HepG2 (cell line): ENCODE results near the gene PLEKHD1. TPM values are rescaled to one million over a fixed set of nuclear protein-coding genes. Genes with fewer than 3 reads are reported as not detected.

Experiments
- CHD2 ChIP-seq: IDR thresholded peaks from 2 replicates; pipeline ENCODE4 v1.6.1; 2011; ENCODE audit warnings: low read depth, low read length, improper control_type of control experiment
- HNRNPLL ChIP-seq: fragments of 200-400 bp; formaldehyde crosslinking; IDR thresholded peaks from 2 replicates; pipeline ENCODE4 v1.6.1; 2017; ENCODE audit warnings: mild to moderate bottlenecking, low read depth, low read length; ENCODE audit not compliant: poor library complexity, severe bottlenecking
- RNF2 ChIP-seq: fragments of 450-650 bp; conservative IDR thresholded peaks from 2 replicates; pipeline ENCODE4 v1.6.1; 2016; ENCODE audit warnings: low read depth
- THAP11 ChIP-seq: IDR thresholded peaks from 2 replicates; pipeline ENCODE4 v1.6.1; 2016; ENCODE audit warnings: missing biosample characterization, missing genetic modification reagents
- TMF1 ChIP-seq: sonication (generic); formaldehyde crosslinking; IDR thresholded peaks from 2 replicates; pipeline ENCODE4 v1.8.1; 2022; ENCODE audit warnings: low read depth, missing genetic modification reagents
- ZNF263 ChIP-seq: sonication (generic); formaldehyde crosslinking; IDR thresholded peaks from 2 replicates; pipeline ENCODE4 v1.4.0; 2020; ENCODE audit warnings: missing genetic modification reagents
- ZNF441 ChIP-seq: sonication (generic); formaldehyde crosslinking; IDR thresholded peaks from 2 replicates; pipeline ENCODE4 v1.7.0; 2021; ENCODE audit warnings: missing genetic modification reagents, borderline replicate concordance
- polyA plus RNA-seq, 8 experiments: library from polyadenylated mRNA; depleted of rRNA in 3 of 8; stranded (reverse) in 7 of 8; unstranded in 1 of 8; fragments of >200 nt; fragmentation: Illumina TruSeq in 4 of 8; extraction: Trizol in 4 of 8; gene quantifications; 2 replicates each; pipeline versions ENCODE4 v1.2.1 to v1.2.3, GENCODE V29; 2011 to 2016; ENCODE audit warnings: low read depth in 4 of 8, missing spikeins in 1 of 8, mixed read lengths in 1 of 8; ENCODE audit not compliant: insufficient read depth in 1 of 8
- total RNA-seq, 5 experiments: library from RNA; depleted of rRNA; stranded (reverse); fragments of >200 nt; fragmentation: Illumina TruSeq; extraction: Trizol; gene quantifications; 2 replicates each; pipeline ENCODE4 v1.2.3, GENCODE V29; 2016; ENCODE audit warnings: low read depth in 1 of 5
- TF ChIP-seq, protein P1 (sequence below): sonication (generic); formaldehyde crosslinking; IDR thresholded peaks from 2 replicates; pipeline ENCODE4 v1.5.0; 2020; ENCODE audit warnings: mild to moderate bottlenecking, missing genetic modification reagents, moderate library complexity
- TF ChIP-seq, protein P2 (sequence below): sonication (generic); formaldehyde crosslinking; IDR thresholded peaks from 2 replicates; pipeline ENCODE4 v1.8.1; 2023; ENCODE audit warnings: mild to moderate bottlenecking, moderate library complexity, missing genetic modification reagents
- TF ChIP-seq, protein P3 (sequence below): IDR thresholded peaks from 2 replicates; pipeline ENCODE4 v1.6.1; 2012; ENCODE audit warnings: inconsistent platforms
- TF ChIP-seq, protein P4 (sequence below): sonication (generic); formaldehyde crosslinking; IDR thresholded peaks from 2 replicates; pipeline ENCODE4 v1.4.0; 2020; ENCODE audit warnings: mild to moderate bottlenecking, missing genetic modification reagents

Gene PLEKHD1
- total and polyA plus RNA-seq, 2 of the 13 experiments (the other 11 are each of a cell fraction or from before 2014, with no cell fraction given) = 0.01 TPM; not detected in 1

DNA sequence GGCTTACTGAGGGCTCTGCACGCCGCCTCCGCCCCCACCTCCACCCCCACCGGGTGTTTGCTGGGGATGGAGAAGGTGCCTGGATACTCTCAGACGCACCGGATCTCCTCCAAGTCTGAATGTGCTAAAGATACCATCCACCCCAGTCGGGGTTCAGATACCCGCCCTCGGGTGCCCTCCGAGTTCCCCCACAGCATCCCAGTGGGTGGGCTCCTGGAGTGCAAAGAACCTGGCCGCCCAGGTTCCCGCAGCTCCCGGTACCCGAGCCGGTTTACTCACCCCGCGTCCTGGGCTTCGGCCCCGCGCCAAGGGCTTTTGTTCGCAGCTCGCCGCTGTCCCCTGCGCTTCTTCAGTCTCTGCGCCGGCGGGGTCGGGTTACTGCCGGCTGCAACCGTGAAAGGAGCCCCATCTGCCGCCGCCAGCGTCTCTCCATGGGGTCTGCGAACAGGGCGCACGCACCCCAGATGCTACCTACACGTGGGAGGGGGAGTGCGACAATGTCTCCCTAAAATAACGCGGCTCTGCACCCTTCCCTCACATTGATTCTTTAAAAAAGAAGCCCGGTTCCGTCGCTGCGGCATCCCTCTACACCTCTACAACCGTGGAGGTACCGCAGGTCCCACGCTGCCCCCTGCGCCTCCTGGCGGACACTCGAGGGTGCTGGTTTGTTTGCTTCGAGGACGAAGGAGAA lies 89.9 kb downstream of the PLEKHD1 start, which contains the start of gene CCDC177 (continued):
- TF ChIP-seq, protein P1, sequence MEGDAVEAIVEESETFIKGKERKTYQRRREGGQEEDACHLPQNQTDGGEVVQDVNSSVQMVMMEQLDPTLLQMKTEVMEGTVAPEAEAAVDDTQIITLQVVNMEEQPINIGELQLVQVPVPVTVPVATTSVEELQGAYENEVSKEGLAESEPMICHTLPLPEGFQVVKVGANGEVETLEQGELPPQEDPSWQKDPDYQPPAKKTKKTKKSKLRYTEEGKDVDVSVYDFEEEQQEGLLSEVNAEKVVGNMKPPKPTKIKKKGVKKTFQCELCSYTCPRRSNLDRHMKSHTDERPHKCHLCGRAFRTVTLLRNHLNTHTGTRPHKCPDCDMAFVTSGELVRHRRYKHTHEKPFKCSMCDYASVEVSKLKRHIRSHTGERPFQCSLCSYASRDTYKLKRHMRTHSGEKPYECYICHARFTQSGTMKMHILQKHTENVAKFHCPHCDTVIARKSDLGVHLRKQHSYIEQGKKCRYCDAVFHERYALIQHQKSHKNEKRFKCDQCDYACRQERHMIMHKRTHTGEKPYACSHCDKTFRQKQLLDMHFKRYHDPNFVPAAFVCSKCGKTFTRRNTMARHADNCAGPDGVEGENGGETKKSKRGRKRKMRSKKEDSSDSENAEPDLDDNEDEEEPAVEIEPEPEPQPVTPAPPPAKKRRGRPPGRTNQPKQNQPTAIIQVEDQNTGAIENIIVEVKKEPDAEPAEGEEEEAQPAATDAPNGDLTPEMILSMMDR (CRISPR knock-in tag) = peak; percentile 85
- TF ChIP-seq HNRNPLL (peak; percentile 75), RNF2 (0 out of 2 replicates have a peak, but pooled peaks have one; percentile 33), THAP11 (no peak), ZNF263 (CRISPR knock-in tag) (peak; percentile 60; the same call in 1 of the 2 replicates), CHD2 (no peak), TMF1 (no peak), ZNF441 (CRISPR knock-in tag) (no peak)
- TF ChIP-seq, protein P2, sequence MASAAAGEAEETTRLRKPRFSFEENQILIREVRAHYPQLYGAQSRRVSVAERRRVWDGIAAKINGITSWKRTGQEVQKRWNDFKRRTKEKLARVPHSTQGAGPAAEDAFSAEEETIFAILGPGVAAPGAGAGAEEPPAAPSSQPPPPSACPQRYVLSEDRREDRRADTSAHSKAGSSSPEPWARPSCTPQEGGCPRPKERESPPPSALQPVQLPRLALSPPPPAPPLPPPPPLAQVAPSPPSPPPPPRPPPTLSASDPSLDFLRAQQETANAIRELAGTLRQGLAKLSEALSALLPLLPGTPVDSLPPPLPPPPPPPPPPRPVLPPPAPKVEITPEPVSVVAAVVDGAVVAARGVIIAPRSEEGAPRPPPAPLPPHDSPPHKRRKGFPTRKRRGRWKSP (CRISPR knock-in tag) = 0 out of 2 replicates have a peak, but pooled peaks have one; percentile 54
- TF ChIP-seq, protein P3, sequence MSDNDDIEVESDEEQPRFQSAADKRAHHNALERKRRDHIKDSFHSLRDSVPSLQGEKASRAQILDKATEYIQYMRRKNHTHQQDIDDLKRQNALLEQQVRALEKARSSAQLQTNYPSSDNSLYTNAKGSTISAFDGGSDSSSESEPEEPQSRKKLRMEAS = 0 out of 2 replicates have a peak, but pooled peaks have one; percentile 15
- TF ChIP-seq, protein P4, sequence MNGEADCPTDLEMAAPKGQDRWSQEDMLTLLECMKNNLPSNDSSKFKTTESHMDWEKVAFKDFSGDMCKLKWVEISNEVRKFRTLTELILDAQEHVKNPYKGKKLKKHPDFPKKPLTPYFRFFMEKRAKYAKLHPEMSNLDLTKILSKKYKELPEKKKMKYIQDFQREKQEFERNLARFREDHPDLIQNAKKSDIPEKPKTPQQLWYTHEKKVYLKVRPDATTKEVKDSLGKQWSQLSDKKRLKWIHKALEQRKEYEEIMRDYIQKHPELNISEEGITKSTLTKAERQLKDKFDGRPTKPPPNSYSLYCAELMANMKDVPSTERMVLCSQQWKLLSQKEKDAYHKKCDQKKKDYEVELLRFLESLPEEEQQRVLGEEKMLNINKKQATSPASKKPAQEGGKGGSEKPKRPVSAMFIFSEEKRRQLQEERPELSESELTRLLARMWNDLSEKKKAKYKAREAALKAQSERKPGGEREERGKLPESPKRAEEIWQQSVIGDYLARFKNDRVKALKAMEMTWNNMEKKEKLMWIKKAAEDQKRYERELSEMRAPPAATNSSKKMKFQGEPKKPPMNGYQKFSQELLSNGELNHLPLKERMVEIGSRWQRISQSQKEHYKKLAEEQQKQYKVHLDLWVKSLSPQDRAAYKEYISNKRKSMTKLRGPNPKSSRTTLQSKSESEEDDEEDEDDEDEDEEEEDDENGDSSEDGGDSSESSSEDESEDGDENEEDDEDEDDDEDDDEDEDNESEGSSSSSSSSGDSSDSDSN = peak; percentile 68; the same call in 1 of the 2 replicates
